ENCODE measurements around the gene JARID2. TPM values are rescaled to one million over a fixed set of nuclear protein-coding genes. Genes with fewer than 3 reads are reported as not detected.
A peak's percentile ranks its signal among the peaks of the same experiment; 100 is the strongest.

The JARID2 gene
- total RNA-seq, 4 donors from 2014 or later: 10.8 to 31.6 (median 14.3) TPM

DNA sequence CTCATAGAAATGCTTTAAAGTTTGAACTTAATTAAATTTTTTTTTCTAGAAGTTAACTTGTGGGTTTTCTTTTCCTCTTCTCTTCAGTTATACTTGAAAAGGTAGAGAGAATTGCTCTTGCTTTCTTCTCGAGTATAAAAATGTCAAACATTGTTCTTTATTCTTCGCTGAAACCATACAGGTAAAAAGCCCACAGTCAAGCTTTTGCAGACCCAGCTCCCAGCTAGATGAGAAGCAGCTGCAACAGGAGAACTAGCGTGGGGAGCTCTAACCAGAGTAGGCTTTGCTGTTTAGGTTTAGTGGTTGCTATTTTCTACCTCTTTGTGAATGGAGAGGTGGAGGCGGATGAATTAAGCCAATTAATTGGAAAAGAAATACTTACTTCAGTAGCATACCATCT is 102.7 kb downstream of the JARID2 start:
- ATAC-seq (ENCODE audit: low FRiP score) (no peak), DNase-seq (ENCODE audit: low spot score) (no peak)
- TF ChIP-seq, protein P1, sequence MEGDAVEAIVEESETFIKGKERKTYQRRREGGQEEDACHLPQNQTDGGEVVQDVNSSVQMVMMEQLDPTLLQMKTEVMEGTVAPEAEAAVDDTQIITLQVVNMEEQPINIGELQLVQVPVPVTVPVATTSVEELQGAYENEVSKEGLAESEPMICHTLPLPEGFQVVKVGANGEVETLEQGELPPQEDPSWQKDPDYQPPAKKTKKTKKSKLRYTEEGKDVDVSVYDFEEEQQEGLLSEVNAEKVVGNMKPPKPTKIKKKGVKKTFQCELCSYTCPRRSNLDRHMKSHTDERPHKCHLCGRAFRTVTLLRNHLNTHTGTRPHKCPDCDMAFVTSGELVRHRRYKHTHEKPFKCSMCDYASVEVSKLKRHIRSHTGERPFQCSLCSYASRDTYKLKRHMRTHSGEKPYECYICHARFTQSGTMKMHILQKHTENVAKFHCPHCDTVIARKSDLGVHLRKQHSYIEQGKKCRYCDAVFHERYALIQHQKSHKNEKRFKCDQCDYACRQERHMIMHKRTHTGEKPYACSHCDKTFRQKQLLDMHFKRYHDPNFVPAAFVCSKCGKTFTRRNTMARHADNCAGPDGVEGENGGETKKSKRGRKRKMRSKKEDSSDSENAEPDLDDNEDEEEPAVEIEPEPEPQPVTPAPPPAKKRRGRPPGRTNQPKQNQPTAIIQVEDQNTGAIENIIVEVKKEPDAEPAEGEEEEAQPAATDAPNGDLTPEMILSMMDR (IDR thresholded peaks at IDR 0.05): no peak

DNA sequence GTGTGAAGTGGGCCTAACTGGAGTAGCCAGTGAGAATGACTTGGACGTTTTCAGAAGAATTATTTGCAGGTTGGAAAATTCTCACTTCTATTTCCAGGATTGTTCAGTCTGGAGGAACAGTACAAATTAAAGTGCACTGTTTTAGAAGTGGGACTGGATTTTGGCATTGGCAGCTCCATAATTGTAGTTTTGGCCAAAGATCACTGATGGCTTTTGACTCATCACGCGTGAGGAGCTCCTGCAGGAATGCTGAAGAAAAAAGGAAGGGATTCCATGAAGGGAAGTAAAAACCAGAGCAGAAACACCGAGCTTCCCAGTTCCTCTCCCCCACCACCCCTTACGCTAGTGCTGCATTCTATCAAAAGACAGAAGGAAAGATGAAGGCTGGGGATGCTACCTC is 103.5 kb downstream of the JARID2 start:
- DNase-seq (ENCODE audit: low spot score) (no peak), ATAC-seq (ENCODE audit: low FRiP score) (no peak)
- TF ChIP-seq, protein P1 (IDR thresholded peaks at IDR 0.05): no peak

DNA sequence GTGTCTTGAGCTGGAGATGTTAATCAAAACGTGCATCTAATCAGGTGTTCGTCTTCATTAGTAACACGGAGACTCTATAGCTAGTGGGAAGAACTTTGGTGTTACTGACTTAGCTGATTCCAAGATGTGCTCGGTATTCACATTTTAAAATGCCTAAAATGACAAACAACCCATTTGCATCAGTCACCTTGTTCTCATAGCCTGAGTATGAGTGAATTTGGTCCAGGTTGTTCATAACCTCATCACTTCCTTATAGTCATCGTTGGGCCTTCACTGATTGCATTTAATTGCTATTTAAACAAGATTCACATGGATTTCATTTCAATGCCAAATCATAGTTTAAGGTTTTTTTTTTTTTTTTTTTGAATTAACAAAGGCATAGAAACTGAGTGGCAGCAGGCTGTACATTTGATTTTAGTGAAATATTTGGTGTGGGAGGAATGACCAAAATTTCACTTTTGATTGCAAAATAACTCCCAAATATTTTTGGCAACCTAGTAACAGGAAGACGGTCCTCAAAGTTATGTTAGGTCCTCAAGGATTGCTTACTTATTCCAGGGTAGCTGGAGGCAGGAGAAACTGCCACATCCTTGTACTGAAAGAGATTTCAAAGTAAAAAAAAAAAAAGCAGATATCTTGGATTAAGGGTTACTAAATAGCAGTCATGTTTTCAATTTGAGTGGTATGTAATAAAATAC is 104.7 kb downstream of the JARID2 start:
- ATAC-seq (ENCODE audit: low FRiP score) (no peak), DNase-seq (ENCODE audit: low spot score) (no peak)
- TF ChIP-seq, protein P1 (IDR thresholded peaks at IDR 0.05): no peak

DNA sequence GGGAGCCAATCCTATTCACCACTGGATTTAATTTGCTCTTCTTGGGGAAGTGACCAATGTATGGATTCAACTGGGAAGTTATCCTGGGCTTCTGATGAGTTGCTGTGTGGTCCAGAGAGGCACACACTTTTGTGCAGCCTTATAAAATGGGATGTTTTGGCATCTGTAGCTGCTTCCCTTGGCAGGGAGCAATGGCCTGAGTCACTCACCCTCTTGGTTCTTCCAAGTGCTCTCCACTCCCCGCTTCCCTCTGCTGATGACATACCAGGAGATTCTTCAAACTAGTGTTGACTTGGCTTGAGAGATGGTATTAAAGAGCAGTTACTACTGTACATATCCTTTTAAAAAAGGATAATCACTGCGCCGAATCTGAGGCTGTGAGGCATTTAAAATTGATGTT is 105.8 kb downstream of the JARID2 start:
- DNase-seq (ENCODE audit: low spot score) (no peak), ATAC-seq (ENCODE audit: low FRiP score) (peak; percentile 67)
- TF ChIP-seq, protein P1 (IDR thresholded peaks at IDR 0.05): no peak

DNA sequence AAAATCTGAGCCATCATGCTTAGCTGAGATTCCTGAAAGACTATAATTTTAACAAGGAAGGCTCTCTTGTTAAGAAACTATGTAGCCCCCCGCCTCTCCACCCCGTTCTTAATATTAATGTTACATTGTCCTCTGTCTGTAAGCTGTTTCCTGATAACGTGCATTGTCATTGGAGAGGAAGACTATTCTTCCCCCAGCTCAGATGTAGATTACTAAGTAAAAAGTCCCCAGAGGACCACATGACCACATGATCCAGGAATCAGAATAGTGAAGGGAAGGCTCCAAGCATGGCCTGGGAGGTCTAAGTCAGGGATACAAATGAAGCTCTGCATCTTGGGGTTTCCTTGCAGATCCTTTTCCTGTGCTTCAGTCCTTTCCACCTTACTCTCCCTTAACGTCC is 106.4 kb downstream of the JARID2 start:
- TF ChIP-seq, protein P1 (IDR thresholded peaks at IDR 0.05): no peak
- ATAC-seq (ENCODE audit: low FRiP score): no peak
- DNase-seq (ENCODE audit: low spot score): no peak

DNA sequence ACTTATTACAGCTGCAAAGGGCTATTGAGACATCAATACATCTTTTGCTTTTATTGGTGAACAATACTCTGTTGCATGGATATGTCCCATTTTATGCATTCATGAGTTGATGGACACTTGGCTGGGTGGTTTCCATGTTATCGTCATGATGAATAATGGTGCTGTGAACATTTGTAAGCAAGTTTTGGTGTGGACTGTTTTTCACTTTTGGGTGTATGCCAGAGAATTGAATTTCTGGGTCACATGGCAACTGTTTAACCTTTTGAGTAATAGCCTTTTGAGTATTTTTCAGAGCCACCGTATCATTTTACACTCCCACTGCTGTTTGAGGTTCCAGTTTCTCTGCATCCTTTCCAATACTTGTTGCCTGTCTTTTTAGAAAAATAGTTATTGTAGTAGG is 107.0 kb downstream of the JARID2 start:
- TF ChIP-seq, protein P1 (IDR thresholded peaks at IDR 0.05): no peak
- DNase-seq (ENCODE audit: low spot score) (no peak), ATAC-seq (ENCODE audit: low FRiP score) (no peak)

DNA sequence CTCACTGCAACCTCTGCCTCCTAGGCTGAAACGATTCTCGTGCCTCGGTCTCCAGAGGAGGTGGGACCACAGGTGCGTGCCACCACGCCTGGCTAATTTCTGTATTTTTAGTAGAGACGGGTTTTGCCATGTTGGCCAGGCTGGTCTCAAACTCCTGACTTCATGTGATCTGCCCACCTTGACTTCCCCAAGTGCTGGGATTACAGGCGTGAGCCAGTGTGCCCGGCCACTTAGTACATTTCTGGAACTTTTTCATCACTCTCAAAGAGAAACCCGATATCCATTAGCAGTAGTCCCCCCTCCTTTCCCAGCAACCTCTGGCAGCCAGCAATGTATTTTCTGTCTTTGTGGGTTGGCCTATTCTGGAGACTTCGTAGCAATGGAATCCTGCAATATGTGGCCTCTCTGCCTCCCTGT is 109.8 kb downstream of the JARID2 start:
- TF ChIP-seq, protein P1 (IDR thresholded peaks at IDR 0.05): no peak
- DNase-seq (ENCODE audit: low spot score): no peak
- ATAC-seq (ENCODE audit: low FRiP score): no peak
